ENCODE results near the gene UCK1. TPM values are rescaled to one million over a fixed set of nuclear protein-coding genes. Genes with fewer than 3 reads are reported as not detected.

Gene UCK1
- total and polyA plus RNA-seq, 7 donors, result 16.8 to 75.6 (median 37.8) TPM

DNA sequence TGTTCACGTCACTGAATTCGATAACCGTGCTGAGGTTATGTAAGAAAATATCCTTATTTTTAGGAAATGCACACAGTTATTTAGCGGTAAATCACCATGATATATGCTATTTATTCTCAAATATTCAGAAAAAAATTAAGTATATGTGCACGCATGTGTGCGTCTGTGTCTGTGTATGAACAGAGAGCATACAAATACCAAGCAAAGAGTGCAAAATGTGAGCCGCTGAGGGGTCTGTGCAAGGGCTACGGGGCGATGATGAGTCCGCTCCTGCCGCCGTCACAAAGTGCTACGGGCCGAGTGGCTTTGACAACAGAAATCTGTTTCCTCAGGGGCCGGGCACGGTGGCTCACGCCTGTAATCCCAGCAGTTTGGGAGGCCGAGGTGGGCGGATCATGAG lies 6.9 kb upstream of the UCK1 start:
- TF ChIP-seq, protein P1, sequence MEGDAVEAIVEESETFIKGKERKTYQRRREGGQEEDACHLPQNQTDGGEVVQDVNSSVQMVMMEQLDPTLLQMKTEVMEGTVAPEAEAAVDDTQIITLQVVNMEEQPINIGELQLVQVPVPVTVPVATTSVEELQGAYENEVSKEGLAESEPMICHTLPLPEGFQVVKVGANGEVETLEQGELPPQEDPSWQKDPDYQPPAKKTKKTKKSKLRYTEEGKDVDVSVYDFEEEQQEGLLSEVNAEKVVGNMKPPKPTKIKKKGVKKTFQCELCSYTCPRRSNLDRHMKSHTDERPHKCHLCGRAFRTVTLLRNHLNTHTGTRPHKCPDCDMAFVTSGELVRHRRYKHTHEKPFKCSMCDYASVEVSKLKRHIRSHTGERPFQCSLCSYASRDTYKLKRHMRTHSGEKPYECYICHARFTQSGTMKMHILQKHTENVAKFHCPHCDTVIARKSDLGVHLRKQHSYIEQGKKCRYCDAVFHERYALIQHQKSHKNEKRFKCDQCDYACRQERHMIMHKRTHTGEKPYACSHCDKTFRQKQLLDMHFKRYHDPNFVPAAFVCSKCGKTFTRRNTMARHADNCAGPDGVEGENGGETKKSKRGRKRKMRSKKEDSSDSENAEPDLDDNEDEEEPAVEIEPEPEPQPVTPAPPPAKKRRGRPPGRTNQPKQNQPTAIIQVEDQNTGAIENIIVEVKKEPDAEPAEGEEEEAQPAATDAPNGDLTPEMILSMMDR (IDR thresholded peaks at IDR 0.05), result no peak
- WGBS, 3 donors, result 91 to 94% (median 92%) methylated on average over 19 of the region's 19 CpGs
- intact Hi-C loops (cut with DNase I), result no loop called here

DNA sequence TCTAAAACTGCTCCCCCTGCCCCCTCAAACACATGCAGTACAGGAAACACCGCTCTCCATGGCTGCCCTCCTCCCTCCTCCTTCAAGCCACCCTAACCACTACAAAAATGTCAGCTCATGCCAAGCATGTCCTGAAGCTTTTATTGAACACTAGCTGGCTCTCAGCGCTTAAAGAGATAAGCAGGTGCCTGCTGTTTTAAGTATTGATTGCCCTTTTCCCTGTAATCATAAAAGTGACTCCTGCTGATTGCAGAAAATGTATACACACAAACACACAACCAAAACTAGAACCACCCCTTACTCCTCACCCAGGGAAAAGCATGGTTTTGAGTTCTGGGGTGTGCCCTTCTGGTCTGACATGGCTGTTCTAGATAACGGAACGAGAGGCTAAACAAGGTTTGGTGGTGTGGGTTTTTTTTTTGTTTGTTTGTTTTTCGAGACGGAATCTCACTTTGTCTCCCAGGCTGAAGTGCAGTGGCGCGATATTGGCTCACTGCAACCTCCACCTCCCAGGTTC lies 3.7 kb upstream of the UCK1 start:
- DNase-seq (no peak), ATAC-seq (no peak)
- H3K9me3 ChIP-seq, result no peaks in the 10 kb centered on the region
- intact Hi-C loops (cut with DNase I), result no loop called here
- H3K36me3 ChIP-seq (ENCODE audit: insufficient read depth in 1 of 2, low read depth in 1 of 2), result peaks cover 0 to 5% of the 10 kb centered on the region in 2 donors
- no peaks in the 10 kb centered on the region for H3K27me3 ChIP-seq (ENCODE audit: insufficient read depth in 3 of 3, low read length in 2 of 3)
- H3K4me1 ChIP-seq, result peaks cover 9% of the 10 kb centered on the region
- H3K27ac ChIP-seq, result no peak overlapping the region
- WGBS, 3 donors, result 69 to 72% (median 69%) methylated on average over 8 of the region's 8 CpGs
- TF ChIP-seq, protein P1 (IDR thresholded peaks at IDR 0.05), result no peak
- no peak overlapping the region for H3K4me3 ChIP-seq

More for the DNA sequence above, 6.9 kb upstream of the UCK1 start:
- Histone ChIP-seq H3K27ac (no peak overlapping the region), H3K4me3 (no peak overlapping the region), H3K4me1 (no peaks in the 10 kb centered on the region), H3K27me3 (ENCODE audit: insufficient read depth in 3 of 3, low read length in 2 of 3) (no peaks in the 10 kb centered on the region), H3K36me3 (ENCODE audit: insufficient read depth in 1 of 2, low read depth in 1 of 2) (no peaks in the 10 kb centered on the region), H3K9me3 (peaks cover 7% of the 10 kb centered on the region)
- ATAC-seq, result no peak
- no peak for DNase-seq

DNA sequence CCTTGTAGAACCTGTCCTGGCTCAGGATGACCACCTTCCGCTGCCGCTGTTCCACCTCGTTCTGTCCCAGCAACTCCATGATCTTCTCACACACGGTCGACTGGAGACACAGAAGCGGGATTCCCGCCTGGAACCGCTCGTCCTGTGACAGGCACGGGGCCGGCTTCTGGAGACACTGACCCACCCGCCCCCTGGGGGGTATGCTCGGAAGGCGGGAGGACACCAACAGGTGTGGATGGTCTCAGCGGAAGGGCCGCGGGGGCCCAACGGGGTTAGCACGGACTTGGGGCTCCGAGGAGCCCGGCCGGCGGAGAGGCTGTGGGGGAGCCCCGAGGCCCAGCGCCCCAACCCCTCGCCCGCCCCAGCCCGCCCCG lies 530 bp downstream of the UCK1 start:
- Histone ChIP-seq H3K27me3 (ENCODE audit: insufficient read depth in 3 of 3, low read length in 2 of 3) (no peaks in the 10 kb centered on the region), H3K27ac (peak overlapping the region; percentile 85), H3K9me3 (no peaks in the 10 kb centered on the region), H3K36me3 (ENCODE audit: insufficient read depth in 1 of 2, low read depth in 1 of 2) (peaks cover 0 to 46% of the 10 kb centered on the region in 2 donors), H3K4me1 (peaks cover 12% of the 10 kb centered on the region), H3K4me3 (peak overlapping the region; percentile 98)
- TF ChIP-seq, protein P1 (IDR thresholded peaks at IDR 0.05), result no peak
- intact Hi-C loops (cut with DNase I), result no loop called here
- ATAC-seq (peak in 3 of 4 donors; percentile 12 to 21 (median 17)), DNase-seq (peak; percentile 32 to 68)
- WGBS, 3 donors, result 3 to 4% (median 4%) methylated on average over 18 to 29 of the region's 29 CpGs

DNA sequence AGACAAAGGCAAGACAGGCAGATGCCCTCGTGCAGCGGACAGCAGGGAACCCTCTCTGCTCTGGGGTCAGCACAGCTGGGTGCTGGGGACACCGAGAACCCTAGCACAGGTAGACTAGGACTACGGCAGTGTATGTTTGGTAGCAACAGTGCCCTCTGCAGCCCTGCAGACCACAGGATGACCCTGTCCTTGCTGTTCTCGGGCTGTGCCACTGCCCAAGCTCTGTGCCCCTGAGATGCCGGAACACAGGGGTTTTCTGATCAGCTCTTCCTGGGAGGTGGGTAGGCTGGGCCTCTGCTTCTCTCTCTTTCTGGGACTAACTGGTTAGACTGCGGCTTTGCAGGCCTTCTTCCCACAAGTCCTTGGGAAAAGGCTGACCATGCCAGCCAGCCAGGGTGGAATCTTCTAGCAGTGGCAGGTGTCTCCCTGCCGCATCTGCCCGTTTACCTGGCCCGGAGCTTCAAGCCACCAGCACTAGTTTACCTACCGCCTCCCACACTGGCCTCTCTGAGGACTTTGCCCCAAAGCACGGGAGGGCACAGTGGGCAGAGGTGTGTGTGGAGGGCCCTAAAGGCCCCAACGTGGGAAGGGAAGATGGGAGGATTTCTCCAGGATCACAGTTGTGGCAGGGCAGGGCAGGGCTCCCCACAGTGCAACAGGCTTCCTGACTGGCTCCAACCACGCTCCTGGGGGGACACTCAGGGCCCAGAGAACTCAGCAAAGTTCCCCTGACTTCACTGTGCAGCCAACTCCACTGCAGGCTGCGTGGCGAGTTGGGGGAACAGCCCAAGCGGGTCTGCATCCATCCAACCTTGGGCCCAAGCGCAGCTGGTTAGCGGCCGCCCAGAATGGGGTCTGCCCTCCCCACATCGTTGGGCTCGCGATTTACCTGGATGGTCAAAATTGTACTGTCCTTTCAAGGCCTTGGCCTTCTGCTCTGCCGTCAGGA lies 1.2 kb downstream of the UCK1 start:
- WGBS, 3 donors, result 61 to 69% (median 63%) methylated on average over 24 of the region's 24 CpGs
- no peaks in the 10 kb centered on the region for H3K27me3 ChIP-seq (ENCODE audit: insufficient read depth in 3 of 3, low read length in 2 of 3)
- TF ChIP-seq, protein P1 (IDR thresholded peaks at IDR 0.05), result no peak

More for the DNA sequence above, 1.2 kb downstream of the UCK1 start:
- H3K27ac ChIP-seq, result peak overlapping the region; percentile 85
- intact Hi-C loops (cut with DNase I), result no loop called here
- no peak for ATAC-seq
- peaks cover 0 to 53% of the 10 kb centered on the region in 2 donors for H3K36me3 ChIP-seq (ENCODE audit: insufficient read depth in 1 of 2, low read depth in 1 of 2)
- DNase-seq, result no peak
- H3K4me3 ChIP-seq, result peak overlapping the region; percentile 98
- H3K4me1 ChIP-seq, result peaks cover 12% of the 10 kb centered on the region
- H3K9me3 ChIP-seq, result no peaks in the 10 kb centered on the region

Data from psoas muscle (tissue), 8 donors.